ENCODE results near the gene OTUB2.
"Not testable (repeated sequence)": the region's sequence is repeated elsewhere in the genome, so short reads cannot be mapped to it uniquely, and the experiment has no call there.

Gene OTUB2

GRCh38 chr14:94062344-94062940 lies 36.3 kb downstream of the OTUB2 start:
- DNase-seq: no peak

DNA sequence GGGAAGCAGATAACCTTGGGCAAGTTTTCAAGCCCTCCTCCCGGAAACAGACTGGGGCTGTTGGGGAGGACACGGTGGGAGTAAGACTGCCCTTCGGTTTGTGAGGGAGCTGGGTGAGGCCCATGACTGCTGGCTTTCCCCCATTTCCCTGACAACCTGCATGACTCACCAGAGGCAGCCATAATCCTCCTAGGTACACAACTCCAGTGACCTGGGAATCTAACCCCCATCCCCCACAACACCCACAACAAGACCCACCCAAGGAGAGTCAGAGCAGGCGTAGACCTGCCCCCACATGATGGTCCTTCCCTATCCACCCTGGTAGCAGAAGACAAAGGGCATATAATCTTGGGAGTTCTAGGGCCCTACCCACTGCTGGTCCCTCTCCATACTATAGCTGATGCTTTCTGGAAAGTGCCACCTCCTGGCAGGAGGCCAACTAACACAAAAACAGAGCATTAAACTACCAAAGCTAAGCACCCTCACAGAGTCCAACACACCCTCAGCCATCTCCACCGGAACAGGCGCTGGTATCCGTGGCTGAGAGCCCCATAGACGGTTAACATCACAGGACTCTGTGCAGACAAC lies 40.0 kb downstream of the OTUB2 start:
- no peak for DNase-seq

DNA sequence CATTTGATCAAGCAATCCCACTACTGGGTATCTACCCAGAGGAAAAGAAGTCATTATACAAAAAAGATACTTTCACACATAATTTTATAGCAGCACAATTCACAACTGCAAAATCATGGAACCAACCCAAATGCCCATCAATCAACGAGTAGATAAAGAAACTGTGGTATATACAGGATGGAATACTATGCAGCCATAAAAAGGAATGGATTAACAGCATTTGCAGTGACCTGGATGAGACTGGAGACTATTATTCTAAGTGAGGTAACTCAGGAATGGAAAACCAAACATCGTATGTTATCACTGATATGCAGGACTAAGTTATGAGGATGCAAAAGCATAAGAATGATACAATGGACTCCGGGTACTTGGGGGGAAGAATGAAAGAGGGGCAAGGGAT lies 45.9 kb downstream of the OTUB2 start:
- DNase-seq: not testable (repeated sequence)

- no peak for DNase-seq
These were observed 48.4 kb downstream of the OTUB2 start for GRCh38 chr14:94074534-94074933.

- DNase-seq: no peak
These were observed 48.9 kb downstream of the OTUB2 start for GRCh38 chr14:94075008-94075407.

DNA sequence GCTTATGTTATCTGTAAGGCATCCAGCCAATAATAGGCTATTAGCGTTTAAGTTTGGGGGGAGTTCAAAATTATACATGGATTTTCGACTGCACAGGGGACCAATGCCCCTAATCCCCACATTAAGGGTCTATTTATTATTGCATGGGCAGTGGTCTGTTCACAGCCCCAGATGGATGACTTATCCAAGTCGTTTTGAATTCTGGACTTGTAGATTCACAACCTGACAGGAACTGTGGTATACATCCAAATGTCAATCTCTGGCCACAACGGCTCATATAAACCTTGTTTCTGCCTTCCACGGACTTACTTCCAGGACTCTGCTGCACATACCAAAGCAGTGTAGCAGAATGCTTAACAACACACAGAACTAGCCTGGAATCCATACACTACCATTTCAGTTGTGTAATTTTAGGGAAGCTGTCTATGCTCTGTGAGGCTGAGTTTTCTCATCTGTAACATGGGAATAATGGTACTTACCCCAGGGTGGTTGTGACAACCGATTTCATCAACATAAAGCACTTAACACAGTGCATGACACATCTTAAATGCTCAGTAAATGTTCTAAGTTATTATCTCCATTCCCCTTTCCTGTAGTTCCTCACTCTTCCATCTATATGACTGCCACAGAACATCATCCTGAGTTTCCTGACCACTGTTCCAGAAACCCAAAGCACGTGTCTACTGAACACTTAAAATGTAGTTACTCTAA lies 51.1 kb downstream of the OTUB2 start:
- peak; percentile 17 for DNase-seq

DNA sequence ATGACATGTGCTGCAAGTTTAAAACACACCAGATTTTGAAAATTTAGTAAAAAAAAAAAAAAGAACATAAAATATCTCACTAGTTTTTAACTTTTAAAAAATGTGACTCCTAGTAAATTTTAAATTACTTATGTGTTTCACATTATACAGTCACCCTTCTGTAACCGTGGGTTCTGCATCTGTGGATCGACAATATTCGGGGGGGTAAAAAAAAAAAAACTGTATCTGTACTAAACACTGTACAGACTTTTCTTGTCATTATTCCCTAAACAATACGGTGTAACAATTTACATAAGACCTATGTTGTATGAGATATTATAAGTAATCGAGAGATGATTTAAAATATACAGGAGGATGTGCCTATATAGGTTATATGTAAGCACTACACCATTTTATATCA lies 51.7 kb downstream of the OTUB2 start:
- DNase-seq: no peak

DNA sequence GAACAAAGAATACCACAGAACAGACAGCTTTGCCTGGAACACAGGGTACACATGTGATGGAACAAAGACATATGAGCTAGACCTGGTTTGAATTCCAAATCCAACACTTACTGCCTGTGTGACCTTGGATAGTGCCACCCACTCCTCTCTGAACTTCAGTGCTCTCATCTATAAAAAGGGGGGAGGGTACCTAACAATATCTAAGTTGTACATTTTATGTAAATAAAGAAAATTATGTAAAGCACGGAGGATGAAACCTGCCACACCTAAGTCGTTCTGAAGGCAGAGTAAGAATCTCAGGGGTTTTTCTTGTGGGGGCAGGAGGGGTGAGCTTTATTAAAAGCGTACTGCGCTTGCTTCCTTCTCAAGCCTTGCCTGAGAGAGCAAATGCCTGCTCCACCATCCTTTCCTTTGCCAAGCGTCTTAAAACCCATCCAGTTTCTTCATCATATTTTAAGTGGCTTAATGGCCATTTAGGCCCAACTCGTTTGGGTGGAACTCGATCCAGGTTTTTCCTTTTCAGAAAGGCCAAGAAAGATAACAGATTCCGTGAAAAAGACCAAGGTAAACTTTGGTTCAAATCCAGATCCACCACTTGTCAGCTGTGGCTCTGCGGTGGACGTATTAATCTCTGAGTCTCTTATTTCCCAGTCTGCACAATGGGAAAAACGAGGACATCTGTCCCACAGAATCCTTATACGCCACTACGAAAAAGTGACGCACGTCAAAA lies 53.9 kb downstream of the OTUB2 start:
- peak; percentile 65 for DNase-seq

DNA sequence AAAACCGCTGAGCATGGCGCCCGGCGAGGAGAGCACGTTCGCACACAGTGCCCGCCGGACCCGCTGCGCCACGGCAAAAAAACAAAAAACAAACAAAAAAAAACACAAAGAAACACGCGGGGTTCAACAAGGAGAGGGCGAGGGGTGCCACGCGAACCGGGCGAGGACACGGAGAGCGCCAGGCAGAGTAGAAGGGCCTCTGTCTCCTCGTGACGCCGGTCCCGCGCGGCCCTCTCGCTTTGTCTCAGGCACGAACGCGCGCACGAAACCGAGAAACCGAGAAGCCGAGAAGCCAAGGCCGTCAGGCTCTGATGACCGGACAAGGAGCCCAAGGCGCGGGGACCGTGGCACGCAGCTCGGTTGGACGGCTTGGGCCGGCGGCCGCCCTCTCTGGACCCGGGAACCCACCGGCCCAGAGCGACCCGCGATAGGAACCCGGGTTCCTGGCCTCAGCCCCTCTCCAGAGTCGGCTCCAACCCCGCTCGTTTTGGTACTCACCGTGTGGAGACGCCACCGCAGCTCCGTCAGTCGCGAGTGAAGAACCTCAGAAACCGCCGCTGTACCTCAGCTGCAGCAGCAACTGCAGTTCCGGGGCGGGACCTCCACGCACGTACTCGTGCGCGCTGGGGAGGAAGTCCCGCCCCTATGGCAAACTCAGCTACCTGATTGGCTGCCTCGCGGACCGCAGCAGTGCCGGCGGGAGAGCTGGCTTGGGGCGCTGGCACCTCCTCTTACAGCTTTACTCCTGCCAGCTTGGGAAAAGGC lies 54.7 kb downstream of the OTUB2 start, which contains the start of the genes DDX24 and IFI27L1:
Gene DDX24 (minus strand): TSS at position 582 of the 765 bp plus-strand sequence. CDS start 1,460 bp downstream, outside the sequence.
Gene IFI27L1 (plus strand): TSS at position 690 of the 765 bp plus-strand sequence. CDS start 15,628 bp downstream, outside the sequence.
- DNase-seq: peak; percentile 97

DNA sequence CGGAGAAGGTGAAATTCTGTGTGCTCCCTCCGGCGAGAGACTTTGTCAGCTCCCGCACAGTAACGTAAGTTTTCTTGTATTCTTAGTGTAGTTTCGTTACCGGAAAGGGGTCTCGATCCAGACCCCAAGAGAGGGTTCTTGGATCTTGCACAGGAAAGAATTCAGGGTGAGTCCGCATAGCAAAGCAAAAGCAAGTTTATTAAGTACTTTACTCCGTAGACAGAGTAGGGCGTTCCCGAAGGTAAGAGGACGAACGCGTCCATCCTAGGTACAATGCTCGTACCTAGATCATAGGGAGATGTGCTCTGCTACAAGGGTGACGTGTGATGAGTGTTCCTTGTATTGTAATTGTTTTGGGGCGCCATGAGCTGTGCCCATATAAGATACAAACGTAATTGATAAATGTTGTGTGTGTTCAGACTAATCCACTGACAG lies 55.3 kb downstream of the OTUB2 start:
- no peak for DNase-seq

DNA sequence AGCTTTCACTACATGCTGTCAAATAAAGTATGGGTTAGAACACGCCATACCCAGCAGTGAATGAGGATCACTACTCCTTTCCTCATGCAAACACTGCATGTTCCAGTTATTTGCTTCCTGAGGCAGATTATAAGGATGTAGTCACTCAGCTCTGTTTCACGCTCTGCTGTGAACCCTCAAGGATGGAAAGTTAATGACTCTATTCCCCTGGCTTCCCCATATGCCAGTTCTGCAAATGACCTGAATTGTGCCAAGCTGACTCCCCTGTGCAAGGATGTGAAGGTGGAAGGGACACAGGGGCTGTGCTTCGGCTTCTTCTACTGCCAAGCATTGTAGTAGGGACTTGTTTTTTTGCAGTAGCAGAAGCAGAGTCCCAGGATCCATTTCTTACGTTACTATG lies 61.8 kb downstream of the OTUB2 start:
- no peak for DNase-seq

- DNase-seq: no peak
These were observed 62.4 kb downstream of the OTUB2 start for GRCh38 chr14:94088516-94088915.

DNA sequence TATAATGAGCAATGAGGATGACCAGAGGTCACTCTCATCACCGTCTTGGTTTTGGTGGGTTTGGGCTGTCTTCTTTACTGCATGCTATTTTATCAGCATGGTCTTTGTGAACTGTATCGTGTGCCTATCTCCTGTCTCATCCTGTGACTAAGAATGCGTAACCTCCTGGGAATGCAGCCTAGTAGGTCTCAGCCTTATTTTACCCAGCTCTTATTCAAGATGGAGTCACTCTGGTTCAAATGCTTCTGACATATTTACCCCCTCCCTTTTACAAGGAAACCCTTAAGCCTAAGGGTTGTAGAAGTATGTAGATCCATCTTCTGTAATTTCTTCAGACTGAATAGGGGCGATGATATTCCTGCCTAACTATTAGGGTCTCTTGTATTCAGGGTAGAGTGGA lies 63.3 kb downstream of the OTUB2 start:
- no peak for DNase-seq

DNA sequence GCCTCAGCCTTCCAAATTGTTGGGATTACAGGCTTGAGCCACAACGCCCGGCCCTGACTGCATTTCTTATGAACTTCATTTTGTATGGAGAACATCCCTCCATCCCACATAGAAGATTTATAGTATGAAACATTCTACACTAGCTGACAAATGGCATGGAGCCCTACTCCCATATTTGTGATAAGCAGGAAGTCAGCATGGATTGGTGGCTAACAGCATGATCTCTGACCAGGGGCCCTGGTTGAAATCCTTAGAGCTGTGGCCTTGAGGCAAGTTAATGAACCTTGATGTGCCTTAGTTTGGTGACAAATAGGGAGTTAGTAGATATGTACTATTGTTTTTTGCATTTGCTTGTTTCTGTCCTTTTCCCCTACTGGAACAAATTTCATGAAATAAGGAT lies 67.3 kb downstream of the OTUB2 start:
- no peak for DNase-seq

DNA sequence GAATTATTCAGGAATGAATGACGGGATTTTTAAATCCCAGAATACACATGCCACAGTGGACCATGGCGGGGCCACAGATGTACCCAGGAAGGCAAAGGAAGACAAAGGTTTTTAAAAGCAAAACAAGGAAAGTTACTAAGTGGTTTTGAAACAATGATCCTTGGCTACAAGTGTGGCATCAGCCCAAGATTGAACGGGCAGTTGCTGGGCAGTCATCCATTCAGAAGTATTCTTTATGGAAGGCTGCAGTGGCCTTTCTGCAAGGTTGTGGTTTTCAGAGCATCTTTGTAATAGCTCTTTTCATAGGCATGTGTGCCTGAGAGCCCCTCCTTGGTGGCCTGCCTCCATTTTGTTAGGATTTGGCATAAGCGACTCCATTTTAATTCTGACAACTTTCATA lies 71.0 kb downstream of the OTUB2 start:
- no peak for DNase-seq

All from suppressor macrophage treated with lipopolysaccharide for 4 hours (primary cell).